HG03103 (cell line): ENCODE measurements around the gene IBA57.
A peak's percentile ranks its signal among the peaks of the same experiment; 100 is the strongest.
"Not testable (repeated sequence)": the region's sequence is repeated elsewhere in the genome, so short reads cannot be mapped to it uniquely, and the experiment has no call there.

Experiments
- ATAC-seq: cut with Tn5 transposase; IDR thresholded peaks from one replicate; pipeline ENCODE4 v1.9.1; 2021; ENCODE audit warnings: low read depth; ENCODE audit not compliant: unreplicated experiment

The IBA57 gene

GRCh38 chr1:228210712-228211530 is 45.3 kb downstream of the IBA57 start:
- ATAC-seq: no peak

- no peak for ATAC-seq
Observed at GRCh38 chr1:228211531-228212414, 46.2 kb downstream of the IBA57 start.

- ATAC-seq: no peak
Observed at GRCh38 chr1:228212415-228212965, 46.9 kb downstream of the IBA57 start.

GRCh38 chr1:228212966-228213844 is 47.6 kb downstream of the IBA57 start:
- ATAC-seq: peak; percentile 88

GRCh38 chr1:228213917-228214808 is 48.6 kb downstream of the IBA57 start:
- ATAC-seq: no peak

- ATAC-seq: no peak
Observed at GRCh38 chr1:228214921-228215662, 49.5 kb downstream of the IBA57 start.

- no peak for ATAC-seq
Observed at GRCh38 chr1:228215663-228216116, 50.1 kb downstream of the IBA57 start.

- no peak for ATAC-seq
Observed at GRCh38 chr1:228216371-228217320, 51.0 kb downstream of the IBA57 start.

- ATAC-seq: no peak
Observed at GRCh38 chr1:228217551-228218344, 52.1 kb downstream of the IBA57 start.

- ATAC-seq: no peak
Observed at GRCh38 chr1:228218513-228219244, 53.1 kb downstream of the IBA57 start.

GRCh38 chr1:228219245-228219961 is 53.8 kb downstream of the IBA57 start:
- ATAC-seq: no peak

GRCh38 chr1:228219962-228220780 is 54.6 kb downstream of the IBA57 start:
- ATAC-seq: no peak

GRCh38 chr1:228221097-228221496 is 55.5 kb downstream of the IBA57 start:
- not testable (repeated sequence) for ATAC-seq

- ATAC-seq: no peak
Observed at GRCh38 chr1:228222548-228222947, 56.9 kb downstream of the IBA57 start.
